Measurements from ENCODE around the gene REEP3. TPM values are rescaled to one million over a fixed set of nuclear protein-coding genes. Genes with fewer than 3 reads are reported as not detected.
A peak's percentile ranks its signal among the peaks of the same experiment; 100 is the strongest.

Gene REEP3
- total RNA-seq, 1 experiment from 2014 or later = 135 TPM

DNA sequence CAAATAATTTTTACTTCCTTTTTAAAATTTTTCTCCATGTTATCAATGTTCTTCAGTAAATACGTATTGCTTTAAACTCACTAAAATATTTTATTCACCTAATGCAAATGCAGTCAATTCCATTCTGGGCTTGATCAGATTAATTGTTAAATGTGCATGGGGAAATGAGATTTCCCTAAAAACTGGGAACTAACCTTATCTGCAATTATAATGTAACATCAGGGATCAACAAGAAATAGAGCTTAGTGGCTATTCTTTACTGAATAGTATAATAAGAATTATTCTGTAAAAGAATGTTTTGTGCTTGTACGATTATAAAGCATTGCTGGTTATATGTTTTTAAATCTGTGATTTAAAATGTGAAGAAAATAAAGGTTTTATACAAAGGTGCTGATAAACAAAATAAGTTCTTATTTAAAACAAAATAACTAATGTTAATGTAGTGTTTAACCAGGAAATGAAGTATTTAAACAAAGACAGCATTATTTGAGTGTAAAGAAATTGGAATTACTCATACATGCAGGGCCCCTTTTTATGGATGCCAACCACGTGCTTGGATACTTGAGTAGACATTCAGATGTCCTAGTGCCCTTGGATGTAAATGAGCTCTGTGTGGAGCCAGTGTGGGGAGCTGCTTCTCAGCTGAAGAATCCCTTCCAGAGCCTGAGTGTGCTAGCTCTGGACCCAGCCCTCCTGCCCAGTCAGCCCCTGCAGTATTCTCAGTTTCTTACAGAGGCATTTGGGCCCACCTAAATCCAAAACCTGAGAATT lies 84.2 kb downstream of the REEP3 start:
- ATAC-seq (0 out of 2 replicates have a peak, but pooled peaks have one; percentile 34), DNase-seq (ENCODE audit: low read depth, low spot score) (no peak)
- CTCF ChIA-PET = no interaction called here
- H3K9me3 ChIP-seq (ENCODE audit: control insufficient read depth, insufficient read depth, low read depth, low read length) = no peaks in the 10 kb centered on the region
- H3K4me3 ChIP-seq (ENCODE audit: low read depth in 2 of 2, low read length in 2 of 2) = no peak overlapping the region
- POLR2A ChIA-PET = no interaction called here
- H3K27me3 ChIP-seq (ENCODE audit: control insufficient read depth, insufficient read depth, low read length) = no peaks in the 10 kb centered on the region
- intact Hi-C loops (cut with micrococcal nuclease; ENCODE audit: unreplicated experiment) (no loop called here), in situ Hi-C loops (cut with HindIII; ENCODE audit: low pct_unique_long_range_greater_than_20kb, low sequenced_read_pairs) (no loop called here)
- H3K4me1 ChIP-seq (ENCODE audit: control insufficient read depth, insufficient read depth, low read length) = 0 out of 2 replicates have a peak, but pooled peaks cover 3% of the 10 kb centered on the region
- H3K36me3 ChIP-seq (ENCODE audit: control insufficient read depth, insufficient read depth, low read length) = peaks cover 1% of the 10 kb centered on the region; the same call in 1 of the 2 replicates
- H3K27ac ChIP-seq (ENCODE audit: low read length) = no peak overlapping the region
- no TSS peak for BruUV-seq (replicated peaks)
- no peak for TF ChIP-seq SIN3A (IDR thresholded peaks at IDR 0.05; ENCODE audit: borderline replicate concordance, insufficient read depth, low read depth, low read length)
- TF ChIP-seq TCF7L2 (IDR thresholded peaks at IDR 0.05; ENCODE audit: low read depth, low read length) = no peak
- TF ChIP-seq, protein P1, sequence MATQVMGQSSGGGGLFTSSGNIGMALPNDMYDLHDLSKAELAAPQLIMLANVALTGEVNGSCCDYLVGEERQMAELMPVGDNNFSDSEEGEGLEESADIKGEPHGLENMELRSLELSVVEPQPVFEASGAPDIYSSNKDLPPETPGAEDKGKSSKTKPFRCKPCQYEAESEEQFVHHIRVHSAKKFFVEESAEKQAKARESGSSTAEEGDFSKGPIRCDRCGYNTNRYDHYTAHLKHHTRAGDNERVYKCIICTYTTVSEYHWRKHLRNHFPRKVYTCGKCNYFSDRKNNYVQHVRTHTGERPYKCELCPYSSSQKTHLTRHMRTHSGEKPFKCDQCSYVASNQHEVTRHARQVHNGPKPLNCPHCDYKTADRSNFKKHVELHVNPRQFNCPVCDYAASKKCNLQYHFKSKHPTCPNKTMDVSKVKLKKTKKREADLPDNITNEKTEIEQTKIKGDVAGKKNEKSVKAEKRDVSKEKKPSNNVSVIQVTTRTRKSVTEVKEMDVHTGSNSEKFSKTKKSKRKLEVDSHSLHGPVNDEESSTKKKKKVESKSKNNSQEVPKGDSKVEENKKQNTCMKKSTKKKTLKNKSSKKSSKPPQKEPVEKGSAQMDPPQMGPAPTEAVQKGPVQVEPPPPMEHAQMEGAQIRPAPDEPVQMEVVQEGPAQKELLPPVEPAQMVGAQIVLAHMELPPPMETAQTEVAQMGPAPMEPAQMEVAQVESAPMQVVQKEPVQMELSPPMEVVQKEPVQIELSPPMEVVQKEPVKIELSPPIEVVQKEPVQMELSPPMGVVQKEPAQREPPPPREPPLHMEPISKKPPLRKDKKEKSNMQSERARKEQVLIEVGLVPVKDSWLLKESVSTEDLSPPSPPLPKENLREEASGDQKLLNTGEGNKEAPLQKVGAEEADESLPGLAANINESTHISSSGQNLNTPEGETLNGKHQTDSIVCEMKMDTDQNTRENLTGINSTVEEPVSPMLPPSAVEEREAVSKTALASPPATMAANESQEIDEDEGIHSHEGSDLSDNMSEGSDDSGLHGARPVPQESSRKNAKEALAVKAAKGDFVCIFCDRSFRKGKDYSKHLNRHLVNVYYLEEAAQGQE (IDR thresholded peaks at IDR 0.05; ENCODE audit: insufficient read depth in 1 of 2, low read depth in 2 of 2, low read length in 1 of 2) = no peak
- no peak for TF ChIP-seq POLR2AphosphoS5 (IDR thresholded peaks at IDR 0.05; ENCODE audit: low read depth, low read length)
- TF ChIP-seq, protein P2, sequence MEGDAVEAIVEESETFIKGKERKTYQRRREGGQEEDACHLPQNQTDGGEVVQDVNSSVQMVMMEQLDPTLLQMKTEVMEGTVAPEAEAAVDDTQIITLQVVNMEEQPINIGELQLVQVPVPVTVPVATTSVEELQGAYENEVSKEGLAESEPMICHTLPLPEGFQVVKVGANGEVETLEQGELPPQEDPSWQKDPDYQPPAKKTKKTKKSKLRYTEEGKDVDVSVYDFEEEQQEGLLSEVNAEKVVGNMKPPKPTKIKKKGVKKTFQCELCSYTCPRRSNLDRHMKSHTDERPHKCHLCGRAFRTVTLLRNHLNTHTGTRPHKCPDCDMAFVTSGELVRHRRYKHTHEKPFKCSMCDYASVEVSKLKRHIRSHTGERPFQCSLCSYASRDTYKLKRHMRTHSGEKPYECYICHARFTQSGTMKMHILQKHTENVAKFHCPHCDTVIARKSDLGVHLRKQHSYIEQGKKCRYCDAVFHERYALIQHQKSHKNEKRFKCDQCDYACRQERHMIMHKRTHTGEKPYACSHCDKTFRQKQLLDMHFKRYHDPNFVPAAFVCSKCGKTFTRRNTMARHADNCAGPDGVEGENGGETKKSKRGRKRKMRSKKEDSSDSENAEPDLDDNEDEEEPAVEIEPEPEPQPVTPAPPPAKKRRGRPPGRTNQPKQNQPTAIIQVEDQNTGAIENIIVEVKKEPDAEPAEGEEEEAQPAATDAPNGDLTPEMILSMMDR (IDR thresholded peaks at IDR 0.05) = no peak

DNA sequence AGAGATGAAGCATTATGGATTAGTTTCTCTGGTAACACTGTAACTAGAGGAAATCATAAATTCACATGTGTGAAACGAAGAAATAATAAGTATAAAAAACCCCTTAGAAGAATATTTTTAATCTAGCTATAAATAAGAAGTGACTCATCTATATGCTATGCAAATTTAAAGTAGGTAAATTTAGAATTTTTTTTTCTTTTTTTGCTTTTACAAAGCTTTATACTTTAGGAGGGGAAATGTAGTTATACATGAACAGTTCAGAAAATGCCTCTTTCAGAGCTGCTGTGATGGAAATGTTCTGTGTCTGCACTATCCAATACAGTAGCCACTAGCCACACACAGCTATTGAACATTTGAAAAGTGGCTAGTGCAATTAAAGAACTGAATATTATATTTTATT lies 87.3 kb downstream of the REEP3 start:
- H3K27me3 ChIP-seq (ENCODE audit: control insufficient read depth, insufficient read depth, low read length) = no peaks in the 10 kb centered on the region
- no peak for TF ChIP-seq TCF7L2 (IDR thresholded peaks at IDR 0.05; ENCODE audit: low read depth, low read length)
- TF ChIP-seq SIN3A (IDR thresholded peaks at IDR 0.05; ENCODE audit: borderline replicate concordance, insufficient read depth, low read depth, low read length) = no peak
- TF ChIP-seq POLR2AphosphoS5 (IDR thresholded peaks at IDR 0.05; ENCODE audit: low read depth, low read length) = no peak
- TF ChIP-seq, protein P2 (IDR thresholded peaks at IDR 0.05) = no peak
- TF ChIP-seq, protein P1 (IDR thresholded peaks at IDR 0.05; ENCODE audit: insufficient read depth in 1 of 2, low read depth in 2 of 2, low read length in 1 of 2) = no peak
- DNase-seq (ENCODE audit: low read depth, low spot score) (no peak), ATAC-seq (no peak)
- ChIA-PET CTCF (no interaction called here), POLR2A (no interaction called here)
- H3K4me3 ChIP-seq (ENCODE audit: low read depth in 2 of 2, low read length in 2 of 2) = no peak overlapping the region
- intact Hi-C loops (cut with micrococcal nuclease; ENCODE audit: unreplicated experiment) = no loop called here
- H3K4me1 ChIP-seq (ENCODE audit: control insufficient read depth, insufficient read depth, low read length) = 0 out of 2 replicates have a peak, but pooled peaks cover 3% of the 10 kb centered on the region
- H3K27ac ChIP-seq (ENCODE audit: low read length) = no peak overlapping the region
- in situ Hi-C loops (cut with HindIII; ENCODE audit: low pct_unique_long_range_greater_than_20kb, low sequenced_read_pairs) = no loop called here
- H3K36me3 ChIP-seq (ENCODE audit: control insufficient read depth, insufficient read depth, low read length) = peaks cover 5% of the 10 kb centered on the region; the same call in 1 of the 2 replicates
- no TSS peak for BruUV-seq (replicated peaks)
- H3K9me3 ChIP-seq (ENCODE audit: control insufficient read depth, insufficient read depth, low read depth, low read length) = no peaks in the 10 kb centered on the region
